NT2/D1 (cell line): ENCODE data around the gene LRP5.

Source experiments
- SUZ12 ChIP-seq: IDR thresholded peaks from 2 replicates; pipeline ENCODE4 v1.6.1; 2011; ENCODE audit not compliant: insufficient read length, insufficient read depth; ENCODE audit errors: extremely low read depth
- YY1 ChIP-seq: IDR thresholded peaks from 2 replicates; pipeline ENCODE4 v1.6.1; 2011; ENCODE audit not compliant: insufficient read length, insufficient read depth
- ZNF274 ChIP-seq: IDR thresholded peaks from 2 replicates; pipeline ENCODE4 v1.6.1; 2011; ENCODE audit warnings: mild to moderate bottlenecking, low read depth, low read length

- no peak for TF ChIP-seq YY1
- TF ChIP-seq ZNF274 = no peak
- no peak for TF ChIP-seq SUZ12
These were observed 48.9 kb upstream of the LRP5 start for GRCh38 chr11:68263444-68264035.
